Ammon's horn (tissue), 1 donor: ENCODE measurements around the gene MRPL48.
"Not testable (repeated sequence)": the region's sequence is repeated elsewhere in the genome, so short reads cannot be mapped to it uniquely, and the experiment has no call there.

Source experiments
- DNase-seq: peaks from one replicate; pipeline ENCODE4 v3.0.0-alpha.2; 2016; ENCODE audit warnings: low spot score

MRPL48 gene

DNA sequence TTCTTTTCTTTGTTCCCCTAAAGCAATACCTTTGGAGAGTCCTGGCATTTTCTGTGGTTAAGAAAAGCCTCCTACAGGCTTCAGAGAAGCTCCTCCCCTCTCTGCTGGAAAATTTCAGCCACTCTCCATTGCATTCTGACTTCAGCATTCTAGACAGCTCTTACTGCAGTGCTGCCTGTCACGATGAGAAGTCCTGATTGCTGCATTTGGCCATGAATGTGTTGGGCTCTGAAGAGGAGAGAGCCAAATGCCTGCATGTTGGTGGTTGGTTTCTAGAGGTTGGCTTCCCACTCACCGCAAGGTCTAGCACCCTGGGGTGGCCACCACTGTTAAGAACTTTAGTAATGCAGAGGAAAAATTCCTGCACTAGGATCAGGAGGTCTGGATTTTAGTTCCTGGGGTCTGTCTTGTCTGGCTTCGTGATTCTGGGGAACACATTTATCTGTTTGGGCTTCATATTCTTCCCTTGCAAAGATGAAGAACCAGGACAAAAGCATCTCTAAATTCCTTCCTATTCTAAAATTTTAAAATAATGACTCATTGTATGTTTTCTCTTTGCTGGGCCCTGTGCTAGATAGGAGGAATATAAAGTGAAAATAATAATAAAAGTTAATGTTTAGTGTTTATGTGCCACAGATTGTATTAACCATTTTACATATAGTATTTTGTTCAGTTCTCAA is 50.9 kb downstream of the MRPL48 start:
- DNase-seq: peak; percentile 21

GRCh38 chr11:73839123-73839457 is 51.4 kb downstream of the MRPL48 start:
- DNase-seq: no peak

DNA sequence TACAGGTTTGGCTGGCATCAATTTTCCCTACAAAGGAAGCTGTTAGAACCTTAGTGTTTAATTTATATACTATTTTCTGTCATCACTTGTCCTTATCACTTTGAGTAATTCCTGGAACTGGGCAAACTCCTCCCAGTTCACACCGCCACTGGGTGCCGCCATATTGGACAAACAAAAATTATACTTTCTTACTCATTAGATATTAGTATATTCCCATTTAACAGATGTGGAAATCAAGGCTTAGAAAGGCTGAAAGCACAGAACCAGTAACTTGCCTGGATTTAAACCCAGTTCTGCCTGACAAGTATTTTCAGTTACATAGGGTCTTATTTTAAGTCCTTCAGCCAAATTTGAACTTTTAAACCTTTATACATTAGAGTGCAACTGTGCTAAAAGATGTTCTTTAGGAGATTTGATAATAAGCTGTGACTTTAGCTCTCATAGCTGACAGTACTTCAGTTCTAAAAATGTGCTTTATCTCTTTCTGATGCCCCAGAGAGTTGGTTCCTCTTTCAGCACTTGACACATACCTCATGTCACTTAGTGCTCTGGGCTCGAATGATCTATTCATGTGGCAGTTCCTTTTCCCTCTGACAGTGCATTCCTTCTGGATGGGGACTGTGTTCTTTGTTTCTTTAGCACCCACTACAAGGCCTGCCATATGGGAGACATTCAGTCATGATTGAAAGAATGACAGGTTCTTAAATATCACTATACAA is 63.5 kb downstream of the MRPL48 start:
- DNase-seq: no peak

DNA sequence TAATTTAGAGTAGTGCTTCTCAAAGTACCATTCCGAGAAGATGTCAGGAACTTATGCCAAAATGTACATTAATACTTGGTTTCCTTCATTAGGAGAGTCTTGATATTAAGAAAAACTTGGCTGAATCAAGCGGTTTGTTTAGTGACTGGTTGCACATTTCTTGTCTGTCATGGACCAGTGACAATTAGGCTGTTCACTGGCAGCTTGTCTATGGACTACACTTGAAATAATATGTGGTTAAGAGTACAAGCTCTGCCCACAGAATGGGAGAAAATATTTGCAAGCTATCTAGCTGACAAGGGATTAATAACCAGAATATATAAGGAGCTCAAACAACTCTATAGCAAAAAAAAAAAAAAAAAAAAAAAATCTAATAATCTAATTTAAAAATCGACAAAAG is 64.4 kb downstream of the MRPL48 start:
- no peak for DNase-seq

- no peak for DNase-seq
These were observed 67.0 kb downstream of the MRPL48 start for GRCh38 chr11:73854680-73855079.

DNA sequence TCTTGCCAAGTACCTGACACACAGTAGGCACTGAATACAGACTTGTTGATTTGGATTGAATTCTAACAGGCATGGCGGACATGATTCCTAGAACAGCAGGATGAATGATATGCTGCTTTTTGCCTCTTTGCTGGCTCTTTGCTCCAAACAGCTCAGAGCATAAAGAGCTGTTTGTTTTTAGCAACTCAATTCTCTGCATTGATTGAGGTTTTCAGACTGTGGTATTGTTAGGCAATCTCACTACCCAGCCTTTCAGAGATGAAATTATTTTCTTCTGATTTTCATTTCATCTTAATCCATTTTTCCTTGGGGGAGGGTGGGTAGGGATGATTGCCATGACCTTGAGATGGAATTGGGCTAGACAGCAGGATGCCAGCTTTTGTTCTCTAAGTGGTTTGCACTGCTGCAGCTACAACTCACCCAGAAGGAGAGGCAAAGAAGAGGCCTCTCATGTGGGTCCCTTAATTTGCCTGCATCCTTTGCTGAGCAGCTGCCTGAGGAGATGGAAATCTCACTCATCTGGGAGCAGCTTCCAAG is 68.4 kb downstream of the MRPL48 start:
- peak; percentile 81 for DNase-seq

- no peak for DNase-seq
These were observed 72.0 kb downstream of the MRPL48 start for GRCh38 chr11:73859671-73860070.

- no peak for DNase-seq
These were observed 72.5 kb downstream of the MRPL48 start for GRCh38 chr11:73860202-73860601.

DNA sequence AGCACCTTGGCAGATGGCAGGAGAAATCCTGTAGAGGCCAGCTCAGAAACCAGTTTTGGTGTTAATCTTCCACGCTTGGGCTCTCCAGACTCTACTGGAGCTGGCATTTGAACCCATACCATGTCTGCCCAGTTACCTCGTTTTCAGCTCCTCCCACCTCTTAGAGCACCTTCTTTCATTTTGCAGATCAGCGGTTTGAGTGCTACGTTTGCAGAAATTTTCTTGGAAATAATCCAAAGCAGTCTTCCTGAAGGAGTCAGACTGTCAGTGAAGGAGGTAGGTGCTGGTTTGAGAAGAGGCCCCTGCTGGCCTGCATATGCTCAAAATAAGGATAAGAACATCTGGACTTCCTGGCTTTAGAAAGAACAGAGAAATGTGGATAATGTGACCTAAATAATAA is 75.3 kb downstream of the MRPL48 start:
- DNase-seq: no peak

- DNase-seq: no peak
These were observed 78.5 kb downstream of the MRPL48 start for GRCh38 chr11:73866095-73866579.

- no peak for DNase-seq
These were observed 78.9 kb downstream of the MRPL48 start for GRCh38 chr11:73866586-73866996.

- no peak for DNase-seq
These were observed 81.8 kb downstream of the MRPL48 start for GRCh38 chr11:73869332-73869949.

DNA sequence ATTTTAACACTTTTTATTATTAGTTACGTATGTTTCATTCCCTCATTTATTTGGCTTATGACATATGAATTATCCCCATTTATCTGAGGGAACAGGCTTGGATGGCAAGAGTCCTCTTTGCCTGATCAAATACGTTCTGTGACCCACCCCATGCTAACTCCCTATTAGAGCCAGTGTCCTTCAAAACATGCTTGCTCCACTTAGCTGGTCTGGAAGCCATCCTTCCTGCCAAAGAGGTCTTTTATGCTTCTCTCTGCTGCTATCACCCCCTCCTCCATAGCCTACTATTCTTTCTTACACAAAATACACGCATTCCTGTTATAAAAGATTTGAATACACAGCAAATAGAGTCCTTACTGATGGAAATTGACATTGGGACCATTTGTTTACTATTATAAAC is 82.6 kb downstream of the MRPL48 start:
- DNase-seq: no peak

DNA sequence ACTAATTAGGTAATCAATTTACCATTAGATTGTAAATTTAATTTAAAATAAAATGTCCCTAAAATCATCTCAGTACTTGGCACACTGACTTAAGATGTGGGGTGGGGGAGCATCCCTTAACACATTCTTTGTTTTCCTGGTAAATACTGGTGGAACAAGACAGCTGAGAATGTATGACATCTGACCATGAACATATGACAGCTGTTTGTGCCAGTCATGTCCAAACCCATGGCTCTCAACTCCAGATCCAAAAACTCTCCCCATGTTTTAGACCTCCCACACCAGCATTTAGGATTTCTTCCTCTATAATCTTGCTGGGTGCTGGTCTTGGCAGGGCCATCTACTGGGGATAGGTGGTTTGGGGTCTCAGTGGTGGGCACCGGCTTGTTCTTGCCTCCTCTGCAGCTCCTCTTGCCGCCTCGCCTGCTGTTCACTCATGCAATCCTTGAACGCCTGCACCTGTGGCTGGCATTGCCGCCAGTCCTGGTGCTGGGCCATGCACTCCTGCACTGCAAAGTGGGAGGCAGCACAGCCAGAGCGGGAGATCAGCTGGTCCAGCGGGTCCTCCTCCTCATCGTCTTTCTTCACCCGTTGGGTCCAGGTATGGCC is 85.2 kb downstream of the MRPL48 start:
- DNase-seq: no peak

- no peak for DNase-seq
These were observed 87.7 kb downstream of the MRPL48 start for GRCh38 chr11:73875380-73875779.

DNA sequence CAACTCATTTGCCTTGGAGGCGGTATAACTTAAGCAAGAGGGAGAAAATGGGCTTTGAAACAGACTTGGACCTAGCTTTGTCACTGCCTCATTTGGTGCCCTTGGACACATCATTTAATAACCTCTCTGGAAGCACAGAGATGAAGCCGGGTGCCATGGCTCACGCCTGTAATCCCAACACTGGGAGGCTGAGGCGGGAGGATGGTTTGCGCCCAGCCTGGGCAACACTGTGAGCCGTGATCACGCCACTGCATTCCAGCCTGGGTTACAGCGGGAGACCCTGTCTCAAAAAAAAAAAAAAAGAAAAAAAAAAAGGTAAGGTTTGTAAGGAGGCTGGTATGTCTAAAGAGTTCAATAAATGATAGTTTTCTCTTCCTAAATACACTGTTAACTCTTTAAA is 88.2 kb downstream of the MRPL48 start:
- DNase-seq: no peak

DNA sequence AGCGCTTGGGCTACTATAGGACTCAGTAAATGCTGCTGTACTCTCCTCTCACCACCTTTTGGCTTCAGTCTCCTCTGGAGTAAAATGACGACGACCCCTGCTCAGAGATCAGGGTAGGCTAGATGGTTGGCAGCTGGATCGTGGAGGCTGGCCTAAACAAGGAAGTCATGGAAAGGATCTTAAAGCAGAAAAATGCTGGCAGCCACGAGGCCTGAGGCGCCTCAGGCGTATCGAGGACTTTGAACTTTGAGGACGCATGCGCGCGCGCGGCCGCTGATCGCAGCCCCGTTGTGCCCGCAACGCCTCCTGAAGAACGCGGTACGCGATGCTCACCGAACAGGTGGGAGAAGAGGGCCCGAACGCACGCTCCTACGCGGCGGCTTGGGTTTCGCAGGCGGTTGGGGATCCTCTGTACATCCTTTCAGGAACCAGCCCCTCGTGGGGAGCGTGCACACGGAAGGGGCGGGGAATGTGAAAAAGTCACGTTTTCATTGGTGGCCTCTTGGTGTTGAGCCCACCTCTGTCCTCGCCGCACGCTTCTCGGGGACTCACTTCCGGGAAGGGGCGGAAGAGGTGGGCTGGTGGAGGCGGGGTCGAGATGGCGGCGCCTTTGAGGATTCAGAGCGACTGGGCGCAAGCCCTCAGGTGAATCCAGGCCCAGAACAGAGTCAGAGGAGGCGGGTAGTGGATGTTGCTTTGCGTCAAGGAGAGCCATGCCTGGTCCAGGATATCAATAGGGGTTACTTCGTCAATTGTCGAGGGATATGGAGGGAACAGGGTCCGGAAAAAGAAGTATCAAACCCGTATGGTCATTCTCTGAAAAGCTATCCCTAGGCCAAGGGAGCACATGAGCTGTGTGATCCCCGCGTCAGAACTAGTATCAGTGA is 89.0 kb downstream of the MRPL48 start, which contains the start of the genes COA4 and PAAF1:
COA4 (minus strand) TSS at position 423 of the 887 bp plus-strand sequence. CDS start 3,468 bp downstream, outside the sequence.
PAAF1 (plus strand) TSS at position 576 of the 887 bp plus-strand sequence; CDS start at position 599, 23 bp downstream.
- peak; percentile 99 for DNase-seq

DNA sequence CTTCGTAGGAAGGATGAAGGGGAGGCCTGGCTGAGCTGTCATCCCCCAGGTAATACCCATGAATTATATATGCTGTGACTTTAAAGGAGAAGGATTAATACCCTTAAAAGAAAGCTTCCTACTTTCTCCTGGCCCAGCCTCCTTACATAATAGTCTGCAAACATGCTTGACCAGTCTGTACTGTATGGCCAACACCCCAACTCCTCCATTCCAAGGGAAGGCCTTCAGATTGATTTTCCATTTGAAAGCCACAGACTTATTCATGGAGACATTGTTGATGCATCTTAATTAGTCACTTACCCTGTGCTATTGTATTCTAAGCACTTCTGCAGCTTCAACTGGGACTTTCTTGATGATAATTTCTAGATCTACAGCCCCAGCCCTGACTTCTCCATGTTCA is 91.1 kb downstream of the MRPL48 start:
- no peak for DNase-seq

DNA sequence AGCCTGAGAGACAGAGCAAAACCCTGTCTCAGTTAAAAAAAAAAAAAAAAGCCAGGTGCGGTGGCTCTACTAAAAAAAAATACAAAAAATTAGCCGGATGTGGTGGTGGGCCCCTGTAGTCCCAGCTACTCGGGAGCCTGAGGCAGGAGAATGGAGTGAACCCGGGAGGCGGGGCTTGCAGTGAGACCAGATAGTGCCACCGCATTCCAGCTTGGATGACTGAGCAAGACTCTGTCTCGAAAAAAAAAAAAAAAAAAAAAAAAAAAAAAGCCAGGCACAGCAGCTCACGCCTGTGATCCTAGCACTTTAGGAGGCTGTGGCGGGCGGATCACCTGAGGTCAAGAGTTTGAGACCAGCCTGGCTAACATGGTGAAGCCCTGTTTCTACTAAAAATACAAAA is 92.8 kb downstream of the MRPL48 start:
- DNase-seq: not testable (repeated sequence)

DNA sequence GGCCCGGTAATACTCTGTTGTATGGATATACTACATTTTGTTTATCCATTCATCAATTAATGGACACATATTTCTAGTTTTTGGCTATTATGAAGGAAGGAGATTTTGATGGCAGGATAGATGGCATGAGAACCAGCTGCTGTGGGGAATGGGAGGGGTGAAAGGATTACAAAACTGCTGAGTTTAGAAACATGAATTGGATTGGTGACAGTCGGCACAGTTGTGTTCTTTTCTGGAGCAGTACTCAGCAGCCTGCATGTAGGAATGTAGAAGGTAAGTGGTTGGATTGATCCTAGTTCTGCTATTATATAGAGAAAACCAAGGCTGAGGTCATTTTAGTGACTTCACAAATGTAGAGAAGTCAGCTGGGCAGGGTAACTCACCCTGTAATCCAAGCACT is 96.2 kb downstream of the MRPL48 start:
- no peak for DNase-seq

- DNase-seq: no peak
These were observed 100.6 kb downstream of the MRPL48 start for GRCh38 chr11:73888244-73888643.
